Measurements from ENCODE around the gene LYSMD2. TPM values are rescaled to one million over a fixed set of nuclear protein-coding genes. Genes with fewer than 3 reads are reported as not detected.

The LYSMD2 gene
- polyA plus RNA-seq, 1 of the 3 experiments (the other 2 are of a cell fraction), result 10.3 TPM

- Histone ChIP-seq H3K4me3 (ENCODE audit: low read depth in 2 of 2, low read length in 1 of 2) (no peak overlapping the region), H3K27me3 (ENCODE audit: insufficient read depth) (no peaks in the 10 kb centered on the region), H3K27ac (ENCODE audit: low read depth in 2 of 2, low read length in 1 of 2) (no peak overlapping the region), H2AFZ (ENCODE audit: low read depth) (no peak overlapping the region), H3K9ac (no peak overlapping the region), H3F3A (replicated peaks; ENCODE audit: insufficient read depth) (no peaks in the 10 kb centered on the region), H3K79me2 (ENCODE audit: insufficient read depth) (peaks cover 27% of the 10 kb centered on the region; the same call in 1 of the 2 replicates), H3K4me1 (ENCODE audit: control insufficient read depth in 1 of 2, insufficient read depth in 2 of 2, low read depth in 1 of 2, low read length in 1 of 2) (peaks cover 4 to 5% of the 10 kb centered on the region in 2 experiments; a peak in 2 of 4 replicates), H3K4me2 (peak overlapping the region; percentile 90), H3K9me3 (no peaks in the 10 kb centered on the region), H4K20me1 (ENCODE audit: insufficient read depth) (no peaks in the 10 kb centered on the region), H3K9me2 (no peaks in the 10 kb centered on the region), H3K36me3 (replicated peaks in 1 of 2; ENCODE audit: control insufficient read depth in 1 of 2, insufficient read depth in 2 of 2, low read length in 1 of 2) (no peaks in the 10 kb centered on the region)
- POLR2A ChIA-PET, result no interaction called here
- CTCF ChIA-PET, result interaction anchor here (0.7 to 2.0 kb wide), 4 partner anchors 11 to 103 kb away, joined by 3 to 16 read pairs (median 6); no protein-coding TSS in a partner anchor
- TF ChIP-seq NFIC (IDR thresholded peaks at IDR 0.05; ENCODE audit: borderline replicate concordance) (no peak), GATA2 (CRISPR knock-in tag; IDR thresholded peaks at IDR 0.05) (no peak), SMC3 (IDR thresholded peaks at IDR 0.05; ENCODE audit: low read depth, low read length) (no peak), USF1 (IDR thresholded peaks at IDR 0.05; ENCODE audit: borderline replicate concordance, low read depth) (no peak), REST (IDR thresholded peaks at IDR 0.05; ENCODE audit: low read depth, low read length) (no peak), YY1 (IDR thresholded peaks at IDR 0.05; ENCODE audit: low read depth) (no peak), POLR2AphosphoS5 (IDR thresholded peaks at IDR 0.05; ENCODE audit: low read depth, low read length) (no peak), FOSL2 (IDR thresholded peaks at IDR 0.05; ENCODE audit: borderline replicate concordance, low read depth) (no peak), SIN3A (IDR thresholded peaks at IDR 0.05; ENCODE audit: borderline replicate concordance, low read depth, low read length) (no peak), USF2 (IDR thresholded peaks at IDR 0.05; ENCODE audit: borderline replicate concordance, low read depth, low read length) (no peak), JUND (IDR thresholded peaks at IDR 0.05) (no peak), GABPA (IDR thresholded peaks at IDR 0.05; ENCODE audit: low read depth) (no peak), FOXM1 (IDR thresholded peaks at IDR 0.05; ENCODE audit: low read depth) (no peak), ELF1 (IDR thresholded peaks at IDR 0.05) (no peak), EP300 (IDR thresholded peaks at IDR 0.05; ENCODE audit: borderline replicate concordance in 1 of 2, low read depth in 1 of 2, low read length in 1 of 2) (no peak), ZBTB33 (IDR thresholded peaks at IDR 0.05; ENCODE audit: borderline replicate concordance, low read depth) (no peak), RAD21 (IDR thresholded peaks at IDR 0.05; ENCODE audit: low read length) (no peak)
- no peak for DNase-seq
- WGBS (ENCODE audit: low lambda C conversion rate), result 90% methylated on average over 5 of the region's 5 CpGs
Measured at GRCh38 chr15:51752888-51753287, 15.4 kb upstream of the LYSMD2 start.
